Gastrocnemius medialis (tissue), 4 donors: Measurements from ENCODE around the gene IL20RB. TPM values are rescaled to one million over a fixed set of nuclear protein-coding genes. Genes with fewer than 3 reads are reported as not detected.
A peak's percentile ranks its signal among the peaks of the same experiment; 100 is the strongest.

Experiments
- ATAC-seq, 2 donors: fragments of 150-250 bp; one replicate each; pipeline ENCODE4 v1.9.1; 2016
- DNase-seq, 2 donors: peaks; one replicate each; pipeline ENCODE4 v3.0.0-alpha.2; 2019
- H3K27ac ChIP-seq, 4 donors: fragments of 200-600 bp; sonication (generic); 1 replicate in 1 of 4; 2 replicates in 3 of 4; pipeline ENCODE4 v1.5.1; 2016 to 2018; ENCODE audit warnings: mild to moderate bottlenecking in 2 of 4, moderate library complexity in 1 of 4
- H3K27me3 ChIP-seq, 3 donors: fragments of 200-600 bp; sonication (generic) in 2 of 3; 1 replicate in 1 of 3; 2 replicates in 2 of 3; pipeline versions ENCODE4 v1.5.1 to v1.6.0; 2016 to 2019; ENCODE audit warnings: mild to moderate bottlenecking in 1 of 3, moderate library complexity in 1 of 3
- H3K36me3 ChIP-seq, 2 donors: fragments of 200-600 bp; sonication (generic) in 1 of 2; one replicate each; pipeline ENCODE4 v1.5.1; 2017 to 2018
- H3K4me1 ChIP-seq, 2 donors: fragments of 200-600 bp; sonication (generic) in 1 of 2; one replicate each; pipeline ENCODE4 v1.5.1; 2016 to 2017; ENCODE audit warnings: mild to moderate bottlenecking in 2 of 2
- H3K4me3 ChIP-seq, 4 donors: fragments of 200-600 bp; sonication (generic) in 3 of 4; 1 replicate in 1 of 4; 2 replicates in 3 of 4; pipeline ENCODE4 v1.5.1; 2016 to 2019; ENCODE audit warnings: mild to moderate bottlenecking in 2 of 4
- H3K9me3 ChIP-seq, 3 donors: fragments of 200-600 bp; sonication (generic) in 2 of 3; 1 replicate in 1 of 3; 2 replicates in 2 of 3; pipeline ENCODE4 v1.5.1; 2016 to 2019
- POLR2A ChIP-seq, 2 donors: fragments of 450-650 bp; IDR thresholded peaks; one replicate each; pipeline ENCODE4 v1.6.1; 2017; ENCODE audit warnings: antibody characterized with exemption in 2 of 2, mild to moderate bottlenecking in 2 of 2, moderate library complexity in 2 of 2
- in situ Hi-C, 4 donors: fragments of 200-750 bp; cut with MboI; loops; one replicate each; pipeline versions ENCODE4 v1.15.0 to v1.8.0; 2017; ENCODE audit warnings: low sequenced_read_pairs in 4 of 4
- intact Hi-C: fragments of 100-400 bp; cut with DNase I; formaldehyde crosslinking; loops from one replicate; pipeline ENCODE4 v1.15.1; 2023; ENCODE audit warnings: low total_unique reads
- total RNA-seq, 4 donors: library from RNA; depleted of rRNA; stranded (reverse); fragments of >200 nt; gene quantifications; one replicate each; pipeline versions ENCODE4 v1.1.0 to v1.2.3, GENCODE V29; 2016
- TF ChIP-seq, protein P1 (sequence below), 5 experiments: fragments of 450-650 bp in 3 of 5; fragments of 200-600 bp in 2 of 5; sonication (generic) in 2 of 5; IDR thresholded peaks in 4 of 5; conservative IDR thresholded peaks in 1 of 5; 1 replicate in 4 of 5; 2 replicates in 1 of 5; pipeline ENCODE4 v1.5.1; 2016 to 2019; ENCODE audit warnings: antibody characterized with exemption in 5 of 5, mild to moderate bottlenecking in 3 of 5, moderate library complexity in 3 of 5

The IL20RB gene
- total RNA-seq, 4 donors from 2014 or later: 0.38 to 0.63 (median 0.52) TPM

DNA sequence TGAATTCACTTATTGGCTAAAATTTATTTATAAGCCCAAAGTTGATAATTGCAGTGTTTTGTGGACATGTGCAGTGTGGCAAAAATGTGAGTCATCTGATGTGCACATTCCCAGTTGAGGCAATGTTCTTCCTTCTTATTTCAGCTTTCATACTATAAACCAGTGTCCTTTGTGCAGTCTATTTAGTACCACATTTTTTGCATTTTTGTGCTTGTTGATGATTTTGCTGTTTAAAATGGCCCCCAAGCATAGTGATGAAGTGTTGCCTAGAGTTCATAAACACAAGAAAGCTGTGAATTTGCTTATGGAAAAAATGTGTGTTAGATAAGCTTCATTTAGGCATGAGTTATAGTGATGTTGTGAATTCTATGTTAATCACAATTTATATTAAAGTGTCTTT is 19.4 kb upstream of the IL20RB start:
- peaks cover 10 to 36% of the 10 kb centered on the region in 2 donors for H3K4me1 ChIP-seq
- TF ChIP-seq POLR2A (IDR thresholded peaks at IDR 0.05): no peak
- TF ChIP-seq, protein P1, sequence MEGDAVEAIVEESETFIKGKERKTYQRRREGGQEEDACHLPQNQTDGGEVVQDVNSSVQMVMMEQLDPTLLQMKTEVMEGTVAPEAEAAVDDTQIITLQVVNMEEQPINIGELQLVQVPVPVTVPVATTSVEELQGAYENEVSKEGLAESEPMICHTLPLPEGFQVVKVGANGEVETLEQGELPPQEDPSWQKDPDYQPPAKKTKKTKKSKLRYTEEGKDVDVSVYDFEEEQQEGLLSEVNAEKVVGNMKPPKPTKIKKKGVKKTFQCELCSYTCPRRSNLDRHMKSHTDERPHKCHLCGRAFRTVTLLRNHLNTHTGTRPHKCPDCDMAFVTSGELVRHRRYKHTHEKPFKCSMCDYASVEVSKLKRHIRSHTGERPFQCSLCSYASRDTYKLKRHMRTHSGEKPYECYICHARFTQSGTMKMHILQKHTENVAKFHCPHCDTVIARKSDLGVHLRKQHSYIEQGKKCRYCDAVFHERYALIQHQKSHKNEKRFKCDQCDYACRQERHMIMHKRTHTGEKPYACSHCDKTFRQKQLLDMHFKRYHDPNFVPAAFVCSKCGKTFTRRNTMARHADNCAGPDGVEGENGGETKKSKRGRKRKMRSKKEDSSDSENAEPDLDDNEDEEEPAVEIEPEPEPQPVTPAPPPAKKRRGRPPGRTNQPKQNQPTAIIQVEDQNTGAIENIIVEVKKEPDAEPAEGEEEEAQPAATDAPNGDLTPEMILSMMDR (IDR thresholded peaks at IDR 0.05 in 4 of 5, conservative IDR thresholded peaks at IDR 0.05 in 1 of 5): no peak
- in situ Hi-C loops (no loop called here), intact Hi-C loops (loop anchor here (10.0 kb wide), 1 partner anchor 74 kb away; the partner anchor contains the start of gene NCK1)
- ATAC-seq (no peak), DNase-seq (no peak)
- no peak overlapping the region for H3K4me3 ChIP-seq
- H3K36me3 ChIP-seq: no peaks in the 10 kb centered on the region
- H3K27me3 ChIP-seq: no peaks in the 10 kb centered on the region
- H3K9me3 ChIP-seq: no peaks in the 10 kb centered on the region
- H3K27ac ChIP-seq: peak overlapping the region in 1 of 4 donors; percentile 22

DNA sequence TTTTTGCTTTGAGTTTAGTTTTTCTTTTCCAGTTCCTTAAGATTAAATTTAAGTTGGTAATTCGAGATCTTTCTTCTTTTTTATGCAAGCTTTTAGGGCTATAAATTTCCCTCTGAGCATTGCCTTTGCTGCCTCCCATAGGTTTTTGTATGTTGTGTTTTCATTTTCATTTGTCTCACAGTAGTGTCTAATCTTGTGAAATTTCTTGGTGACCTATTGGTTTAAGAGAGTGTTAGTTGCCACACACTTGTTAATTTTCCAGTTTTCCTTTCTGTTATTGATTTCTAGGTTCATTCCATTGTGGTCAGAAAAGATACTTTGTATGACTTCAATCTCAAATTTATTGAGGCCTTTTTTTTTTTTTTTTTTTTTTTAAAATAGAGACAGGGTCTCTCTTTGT is 18.3 kb upstream of the IL20RB start:
- TF ChIP-seq, protein P1 (IDR thresholded peaks at IDR 0.05 in 4 of 5, conservative IDR thresholded peaks at IDR 0.05 in 1 of 5): no peak
- no peak for TF ChIP-seq POLR2A (IDR thresholded peaks at IDR 0.05)
- Histone ChIP-seq H3K27me3 (no peaks in the 10 kb centered on the region), H3K4me3 (no peak overlapping the region), H3K36me3 (no peaks in the 10 kb centered on the region), H3K4me1 (peaks cover 15 to 45% of the 10 kb centered on the region in 2 donors), H3K9me3 (no peaks in the 10 kb centered on the region), H3K27ac (no peak overlapping the region)
- in situ Hi-C loops (no loop called here), intact Hi-C loops (loop anchor here (10.0 kb wide), 1 partner anchor 75 kb away; the partner anchor contains the start of gene NCK1)
- DNase-seq (no peak), ATAC-seq (no peak)

DNA sequence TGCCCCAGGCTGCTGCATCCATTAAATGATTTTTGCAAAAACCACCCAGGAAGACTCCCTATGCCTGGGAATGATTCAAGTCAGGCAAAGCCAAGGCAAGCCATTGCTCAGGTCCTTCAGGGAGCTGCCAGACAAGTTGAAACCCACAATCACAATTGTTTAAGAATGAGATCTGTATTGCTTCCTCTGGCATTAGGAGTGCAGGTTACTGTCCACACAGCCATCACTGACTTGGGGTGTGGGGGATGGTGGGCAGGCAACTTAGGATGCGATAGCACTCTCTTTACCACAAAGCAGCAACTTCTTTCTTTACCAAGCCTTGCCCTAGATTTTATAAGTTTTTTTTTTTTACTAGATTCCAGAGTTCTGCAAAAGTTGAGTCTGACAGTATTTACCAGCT is 15.0 kb upstream of the IL20RB start:
- in situ Hi-C loops (no loop called here), intact Hi-C loops (no loop called here)
- TF ChIP-seq POLR2A (IDR thresholded peaks at IDR 0.05): no peak
- TF ChIP-seq, protein P1 (IDR thresholded peaks at IDR 0.05 in 4 of 5, conservative IDR thresholded peaks at IDR 0.05 in 1 of 5): no peak
- Histone ChIP-seq H3K27me3 (no peaks in the 10 kb centered on the region), H3K4me1 (peaks cover 15 to 46% of the 10 kb centered on the region in 2 donors), H3K27ac (no peak overlapping the region), H3K4me3 (no peak overlapping the region), H3K36me3 (peaks cover 0 to 12% of the 10 kb centered on the region in 2 donors), H3K9me3 (no peaks in the 10 kb centered on the region)
- no peak for ATAC-seq
- no peak for DNase-seq

DNA sequence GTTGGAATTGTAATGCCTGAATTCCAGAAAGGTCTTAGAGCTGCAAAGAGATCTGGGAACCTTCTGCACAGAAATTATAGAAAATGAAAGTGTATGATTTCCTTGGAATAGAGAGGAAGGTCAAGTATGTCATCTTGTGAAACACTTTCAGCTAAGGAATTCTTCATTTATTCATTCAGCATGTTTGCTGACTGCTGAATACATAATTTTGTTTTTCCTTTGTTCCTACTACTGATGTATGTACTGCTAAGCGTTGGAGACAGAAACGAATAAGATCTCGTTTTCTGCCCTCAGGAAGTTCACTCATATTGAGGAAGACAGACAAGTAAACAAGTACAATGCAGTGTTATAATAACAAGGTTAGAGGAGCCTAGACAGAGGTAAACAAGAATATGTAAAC is 14.3 kb upstream of the IL20RB start:
- peaks cover 18 to 43% of the 10 kb centered on the region in 2 donors for H3K4me1 ChIP-seq
- in situ Hi-C loops (no loop called here), intact Hi-C loops (no loop called here)
- peaks cover 0 to 12% of the 10 kb centered on the region in 2 donors for H3K36me3 ChIP-seq
- H3K4me3 ChIP-seq: no peak overlapping the region
- ATAC-seq (no peak), DNase-seq (no peak)
- H3K27ac ChIP-seq: peak overlapping the region in 2 of 4 donors; percentile 20 to 46
- no peaks in the 10 kb centered on the region for H3K9me3 ChIP-seq
- H3K27me3 ChIP-seq: no peaks in the 10 kb centered on the region
- TF ChIP-seq POLR2A (IDR thresholded peaks at IDR 0.05): no peak
- TF ChIP-seq, protein P1 (IDR thresholded peaks at IDR 0.05 in 4 of 5, conservative IDR thresholded peaks at IDR 0.05 in 1 of 5): no peak

DNA sequence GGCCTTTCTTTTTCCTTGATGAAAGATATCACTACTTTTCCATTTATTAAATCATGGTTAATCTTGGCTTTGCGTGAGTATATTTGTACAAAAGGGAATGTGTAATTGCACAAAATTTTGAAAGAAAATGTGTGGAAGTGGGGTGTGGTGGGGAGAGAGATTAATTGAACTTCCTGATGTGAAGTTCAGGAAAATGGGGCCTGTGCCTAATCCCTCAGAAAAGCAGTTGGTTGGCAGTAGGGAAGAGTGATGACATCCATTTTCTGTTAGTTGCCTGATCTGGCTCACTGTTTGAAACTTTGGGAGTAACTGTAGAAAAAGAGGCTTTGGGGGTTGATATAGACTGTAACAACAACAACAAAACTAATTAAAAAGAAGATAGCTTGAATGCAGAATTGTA is 10.8 kb upstream of the IL20RB start:
- Histone ChIP-seq H3K4me3 (no peak overlapping the region), H3K4me1 (peaks cover 22 to 27% of the 10 kb centered on the region in 2 donors), H3K27ac (no peak overlapping the region), H3K27me3 (no peaks in the 10 kb centered on the region), H3K36me3 (peaks cover 0 to 12% of the 10 kb centered on the region in 2 donors), H3K9me3 (no peaks in the 10 kb centered on the region)
- TF ChIP-seq POLR2A (IDR thresholded peaks at IDR 0.05): no peak
- TF ChIP-seq, protein P1 (IDR thresholded peaks at IDR 0.05 in 4 of 5, conservative IDR thresholded peaks at IDR 0.05 in 1 of 5): no peak
- in situ Hi-C loops (no loop called here), intact Hi-C loops (no loop called here)
- DNase-seq: no peak
- ATAC-seq: no peak
